Measurements from ENCODE around the gene GALNT13. TPM values are rescaled to one million over a fixed set of nuclear protein-coding genes. Genes with fewer than 3 reads are reported as not detected.

GALNT13 gene
- total RNA-seq, 4 donors from 2014 or later = 0.49 to 5.2 (median 1.4) TPM

DNA sequence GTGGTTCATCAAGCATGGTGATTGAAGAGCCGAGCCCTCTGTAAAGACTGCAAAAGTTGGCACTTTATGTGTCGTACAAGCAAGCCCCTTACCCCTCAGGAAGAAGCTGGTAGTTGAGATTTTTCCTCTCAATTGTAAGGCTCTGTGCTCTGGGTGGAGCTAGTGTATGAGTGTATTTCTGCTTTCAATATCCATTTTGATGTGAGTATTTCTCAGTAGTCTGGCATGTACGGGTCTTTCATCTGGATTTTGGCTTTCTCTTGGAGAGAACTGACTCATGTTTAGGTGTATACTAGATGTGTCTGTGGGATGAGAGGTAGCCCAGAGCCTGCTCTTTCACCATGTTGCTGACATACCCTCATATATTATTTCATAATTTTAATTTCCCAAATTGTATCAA lies 420.2 kb downstream of the GALNT13 start:
- no peak overlapping the region for H3K4me3 ChIP-seq (ENCODE audit: low read depth, poor library complexity, severe bottlenecking)
- no peak for DNase-seq (ENCODE audit: low spot score in 2 of 2)
- intact Hi-C loops (cut with DNase I; ENCODE audit: low total_unique reads) = no loop called here
- 49 to 54% methylated on average over 3 of the region's 3 CpGs for WGBS, 2 donors
- TF ChIP-seq, protein P1, sequence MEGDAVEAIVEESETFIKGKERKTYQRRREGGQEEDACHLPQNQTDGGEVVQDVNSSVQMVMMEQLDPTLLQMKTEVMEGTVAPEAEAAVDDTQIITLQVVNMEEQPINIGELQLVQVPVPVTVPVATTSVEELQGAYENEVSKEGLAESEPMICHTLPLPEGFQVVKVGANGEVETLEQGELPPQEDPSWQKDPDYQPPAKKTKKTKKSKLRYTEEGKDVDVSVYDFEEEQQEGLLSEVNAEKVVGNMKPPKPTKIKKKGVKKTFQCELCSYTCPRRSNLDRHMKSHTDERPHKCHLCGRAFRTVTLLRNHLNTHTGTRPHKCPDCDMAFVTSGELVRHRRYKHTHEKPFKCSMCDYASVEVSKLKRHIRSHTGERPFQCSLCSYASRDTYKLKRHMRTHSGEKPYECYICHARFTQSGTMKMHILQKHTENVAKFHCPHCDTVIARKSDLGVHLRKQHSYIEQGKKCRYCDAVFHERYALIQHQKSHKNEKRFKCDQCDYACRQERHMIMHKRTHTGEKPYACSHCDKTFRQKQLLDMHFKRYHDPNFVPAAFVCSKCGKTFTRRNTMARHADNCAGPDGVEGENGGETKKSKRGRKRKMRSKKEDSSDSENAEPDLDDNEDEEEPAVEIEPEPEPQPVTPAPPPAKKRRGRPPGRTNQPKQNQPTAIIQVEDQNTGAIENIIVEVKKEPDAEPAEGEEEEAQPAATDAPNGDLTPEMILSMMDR (IDR thresholded peaks at IDR 0.05) = no peak
- no peak for TF ChIP-seq POLR2A (IDR thresholded peaks at IDR 0.05)

DNA sequence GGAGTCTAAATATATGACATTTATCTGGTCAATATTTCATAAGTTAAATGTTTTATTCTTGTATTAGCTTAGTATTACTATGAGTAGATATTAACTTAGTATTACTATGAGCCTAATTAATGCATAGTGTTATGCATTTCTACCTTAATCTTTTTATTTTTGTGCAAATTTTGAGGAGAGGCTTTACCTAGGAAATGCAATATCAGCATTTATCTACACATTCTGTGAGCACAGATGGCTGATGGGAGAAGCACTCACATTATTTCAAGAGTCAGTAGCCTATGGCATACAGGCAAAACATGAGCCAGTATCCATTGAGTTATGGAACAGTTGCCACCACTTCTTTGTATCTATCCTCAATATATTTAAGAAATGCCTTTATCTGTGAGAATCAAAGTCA lies 422.1 kb downstream of the GALNT13 start:
- no peak overlapping the region for H3K4me3 ChIP-seq (ENCODE audit: low read depth, poor library complexity, severe bottlenecking)
- intact Hi-C loops (cut with DNase I; ENCODE audit: low total_unique reads) = no loop called here
- TF ChIP-seq, protein P1 (IDR thresholded peaks at IDR 0.05) = no peak
- TF ChIP-seq POLR2A (IDR thresholded peaks at IDR 0.05) = no peak
- no peak for DNase-seq (ENCODE audit: low spot score in 2 of 2)

DNA sequence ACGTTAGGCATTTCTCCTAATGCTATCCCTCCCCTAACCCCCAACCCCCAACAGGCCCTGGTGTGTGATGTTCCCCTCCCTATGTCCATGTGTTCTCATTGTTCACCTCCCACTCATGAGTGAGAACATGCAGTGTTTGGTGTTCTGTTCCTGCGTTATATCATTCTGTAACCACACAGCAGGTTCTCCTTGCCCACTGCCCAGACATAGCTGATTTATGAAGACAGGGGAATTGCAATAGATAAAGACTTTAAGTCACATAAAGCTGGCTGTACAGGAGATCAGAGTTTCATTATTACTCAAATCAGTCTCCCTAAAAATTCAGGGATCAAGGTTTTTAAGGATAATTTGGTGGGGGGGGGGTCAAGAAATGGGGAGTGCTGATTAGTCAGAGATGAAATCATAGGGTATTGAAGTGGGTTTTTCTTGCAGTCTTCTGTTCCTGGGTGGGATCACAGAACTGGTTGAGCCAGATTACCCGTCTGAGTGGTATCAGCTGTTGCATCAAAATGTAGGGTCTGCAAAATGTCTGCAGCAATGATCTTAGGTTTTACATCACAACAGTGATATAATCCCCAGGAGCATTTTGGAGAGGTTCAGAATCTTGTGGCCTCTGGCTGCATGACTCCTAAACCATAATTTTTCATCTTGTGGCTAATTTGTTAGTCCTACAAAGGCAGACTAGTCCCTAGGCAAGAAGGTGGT lies 434.7 kb downstream of the GALNT13 start:
- DNase-seq (ENCODE audit: low spot score in 2 of 2) = no peak
- intact Hi-C loops (cut with DNase I; ENCODE audit: low total_unique reads) = no loop called here
- H3K4me3 ChIP-seq (ENCODE audit: low read depth, poor library complexity, severe bottlenecking) = no peak overlapping the region

DNA sequence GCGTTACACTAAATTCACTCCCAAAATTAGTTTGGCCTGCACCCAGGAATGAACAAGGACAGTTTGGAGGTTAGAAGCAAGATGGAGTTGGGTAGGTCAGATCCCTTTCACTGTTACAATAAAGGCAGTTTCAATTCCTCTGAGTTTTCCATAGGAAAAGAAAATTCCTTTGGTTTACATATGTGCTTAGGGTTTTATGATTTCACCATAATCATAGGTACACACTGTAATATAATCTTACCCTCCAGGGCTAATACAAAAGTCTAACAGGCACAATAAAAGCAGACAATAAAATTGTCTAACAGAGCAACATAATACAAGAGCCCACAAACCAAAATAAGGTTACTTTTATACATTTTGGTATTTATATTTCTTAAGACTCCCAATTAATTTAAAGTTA lies 435.3 kb downstream of the GALNT13 start:
- intact Hi-C loops (cut with DNase I; ENCODE audit: low total_unique reads) = no loop called here
- 46 to 53% methylated on average over 1 of the region's 1 CpG for WGBS, 2 donors
- TF ChIP-seq, protein P1 (IDR thresholded peaks at IDR 0.05) = no peak
- TF ChIP-seq POLR2A (IDR thresholded peaks at IDR 0.05) = no peak
- no peak for DNase-seq (ENCODE audit: low spot score in 2 of 2)
- H3K4me3 ChIP-seq (ENCODE audit: low read depth, poor library complexity, severe bottlenecking) = no peak overlapping the region

More for the DNA sequence above, 434.7 kb downstream of the GALNT13 start:
- TF ChIP-seq POLR2A (IDR thresholded peaks at IDR 0.05) = no peak
- TF ChIP-seq, protein P1 (IDR thresholded peaks at IDR 0.05) = no peak
- WGBS, 2 donors = 68 to 75% methylated on average over 3 of the region's 3 CpGs

DNA sequence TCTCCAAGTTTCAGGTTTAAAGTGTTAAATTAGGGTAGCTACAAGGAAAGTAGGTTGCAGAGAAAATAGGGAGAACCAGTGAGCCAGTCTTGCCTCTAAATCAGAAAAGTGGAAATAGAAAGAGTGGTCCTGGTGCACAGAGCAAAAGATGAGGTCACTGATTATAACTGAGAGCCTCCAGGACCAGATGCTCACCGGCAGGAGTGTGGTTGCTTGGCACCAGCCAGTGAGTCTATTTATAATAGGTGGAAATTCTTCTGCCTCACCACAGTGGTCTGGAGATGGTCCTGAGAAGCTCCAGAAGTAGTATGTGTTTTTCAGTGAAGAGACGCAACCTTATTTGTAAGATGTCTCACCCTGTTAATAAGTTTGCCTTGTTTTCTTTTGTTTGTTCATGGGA lies 452.9 kb downstream of the GALNT13 start:
- intact Hi-C loops (cut with DNase I; ENCODE audit: low total_unique reads) = no loop called here
- TF ChIP-seq, protein P1 (IDR thresholded peaks at IDR 0.05) = no peak
- TF ChIP-seq POLR2A (IDR thresholded peaks at IDR 0.05) = no peak
- no peak overlapping the region for H3K4me3 ChIP-seq (ENCODE audit: low read depth, poor library complexity, severe bottlenecking)
- DNase-seq (ENCODE audit: low spot score in 2 of 2) = no peak
- WGBS, 2 donors = 83 to 92% methylated on average over 2 of the region's 2 CpGs

DNA sequence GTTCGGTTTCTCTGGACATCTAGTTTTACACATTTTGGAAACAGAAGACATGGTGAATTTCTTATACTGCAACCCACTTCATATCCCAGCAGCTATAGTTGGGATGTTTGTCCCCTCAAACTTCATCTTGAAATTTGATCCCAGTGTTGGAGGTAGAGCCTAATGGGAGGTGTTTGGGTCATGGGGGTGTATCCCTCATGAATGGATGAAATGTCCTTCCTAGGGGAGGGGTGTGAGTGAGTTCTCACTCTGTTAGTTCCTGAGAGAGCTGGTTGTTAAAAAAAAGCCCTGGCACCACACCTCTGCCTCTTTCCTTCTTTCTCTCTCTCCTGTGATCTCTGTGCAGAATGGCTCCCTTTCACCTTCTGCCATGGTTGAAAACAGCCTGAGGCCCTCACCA lies 457.8 kb downstream of the GALNT13 start:
- DNase-seq (ENCODE audit: low spot score in 2 of 2) = no peak
- 86 to 100% methylated on average over 1 of the region's 1 CpG for WGBS, 2 donors
- no peak overlapping the region for H3K4me3 ChIP-seq (ENCODE audit: low read depth, poor library complexity, severe bottlenecking)
- no peak for TF ChIP-seq POLR2A (IDR thresholded peaks at IDR 0.05)
- TF ChIP-seq, protein P1 (IDR thresholded peaks at IDR 0.05) = no peak
- intact Hi-C loops (cut with DNase I; ENCODE audit: low total_unique reads) = no loop called here

All from lower leg skin (tissue), 4 donors.